IMR-90 (cell line): ENCODE data around the gene IZUMO4. TPM values are rescaled to one million over a fixed set of nuclear protein-coding genes. Genes with fewer than 3 reads are reported as not detected.

ENCODE experiments used
- ATAC-seq: fragments of 200-7000 bp; cut with Tn5 transposase; 2 replicates; pipeline ENCODE4 v1.9.1; 2020; ENCODE audit warnings: low read depth, mild to moderate bottlenecking, moderate library complexity
- BruUV-seq: library from RNA; stranded (reverse); fragments of 400-500 nt; replicated peaks from 2 replicates; lab custom pipeline; 2021; lab: Mats Ljungman, UMichigan
- CTCF ChIA-PET: fragments of 300-600 bp; formaldehyde crosslinking; extraction: SDS; loops from one replicate; lab custom pipeline; 2021; ENCODE audit warnings: antibody characterized with exemption; lab: Yijun Ruan, JAX
- POLR2A ChIA-PET: fragments of 300-600 bp; sonication (Branson Sonifier 250); formaldehyde crosslinking; loops from one replicate; lab custom pipeline; 2022; ENCODE audit warnings: antibody characterized with exemption; ENCODE audit not compliant: unreplicated experiment; lab: Charles Lee
- DNase-seq: peaks from one replicate; pipeline ENCODE4 v3.0.0; 2013
- H2AFZ ChIP-seq: replicated peaks from 2 replicates; pipeline ENCODE3; 2013; ENCODE audit warnings: low read length, mild to moderate bottlenecking; ENCODE audit not compliant: poor library complexity
- H2AK5ac ChIP-seq: 2 replicates; pipeline ENCODE4 v1.6.1; 2013; ENCODE audit warnings: low read depth, low read length, inconsistent platforms
- H2AK9ac ChIP-seq: replicated peaks from 2 replicates; pipeline ENCODE3; 2013; ENCODE audit warnings: mild to moderate bottlenecking, low read depth, low read length, moderate library complexity; ENCODE audit not compliant: poor library complexity
- H2BK120ac ChIP-seq: 2 replicates; pipeline ENCODE4 v1.6.1; 2013; ENCODE audit warnings: low read depth, low read length, inconsistent platforms
- H2BK15ac ChIP-seq: 3 replicates; pipeline ENCODE4 v1.6.1; 2013; ENCODE audit warnings: low read depth, low read length, inconsistent platforms
- H2BK20ac ChIP-seq: 2 replicates; pipeline ENCODE4 v1.6.1; 2013; ENCODE audit warnings: low read depth, mild to moderate bottlenecking, inconsistent platforms, low read length, moderate library complexity
- H2BK5ac ChIP-seq: 2 replicates; pipeline ENCODE4 v1.6.1; 2013; ENCODE audit warnings: mild to moderate bottlenecking, low read depth, low read length, inconsistent platforms; ENCODE audit not compliant: poor library complexity, severe bottlenecking
- H3K14ac ChIP-seq: replicated peaks from 2 replicates; pipeline ENCODE4 v1.6.1; 2013; ENCODE audit warnings: low read depth, low read length, inconsistent platforms
- H3K18ac ChIP-seq: 2 replicates; pipeline ENCODE4 v1.6.1; 2013; ENCODE audit warnings: low read depth, low read length, control low read depth
- H3K23ac ChIP-seq: 2 replicates; pipeline ENCODE4 v1.6.1; 2013; ENCODE audit warnings: low read depth, low read length, inconsistent platforms
- H3K27ac ChIP-seq: 2 replicates; pipeline ENCODE4 v1.5.1; 2013; ENCODE audit warnings: mild to moderate bottlenecking, control low read depth, low read length; ENCODE audit not compliant: insufficient read depth
- H3K27me3 ChIP-seq: 2 replicates; pipeline ENCODE4 v1.6.1; 2013; ENCODE audit warnings: low read length; ENCODE audit not compliant: control insufficient read depth, insufficient read depth
- H3K36me3 ChIP-seq: 2 replicates; pipeline ENCODE4 v1.6.1; 2013; ENCODE audit warnings: low read length, mixed read lengths; ENCODE audit not compliant: control insufficient read depth, insufficient read depth
- H3K4ac ChIP-seq: 2 replicates; pipeline ENCODE4 v1.6.1; 2013; ENCODE audit warnings: low read depth, low read length, inconsistent platforms
- H3K4me1 ChIP-seq: 2 replicates; pipeline ENCODE4 v1.6.1; 2013; ENCODE audit warnings: low read length, mixed read lengths; ENCODE audit not compliant: control insufficient read depth, insufficient read depth
- H3K4me2 ChIP-seq: 2 replicates; pipeline ENCODE4 v1.6.1; 2013; ENCODE audit warnings: low read depth, mild to moderate bottlenecking, control low read depth, low read length, moderate library complexity
- H3K4me3 ChIP-seq: 2 replicates; pipeline ENCODE4 v1.5.1; 2013; ENCODE audit warnings: low read depth, mild to moderate bottlenecking, control low read depth, low read length, moderate library complexity; ENCODE audit not compliant: insufficient read depth
- H3K56ac ChIP-seq: 2 replicates; pipeline ENCODE4 v1.6.1; 2013; ENCODE audit warnings: low read length, inconsistent platforms; ENCODE audit not compliant: insufficient read depth; ENCODE audit errors: extremely low read depth
- H3K79me1 ChIP-seq, 2 experiments: 2 replicates each; pipeline ENCODE4 v1.6.1; 2013; ENCODE audit warnings: low read length in 2 of 2, inconsistent platforms in 1 of 2, low read depth in 1 of 2
- H3K9ac ChIP-seq: 2 replicates; pipeline ENCODE4 v1.6.1; 2013; ENCODE audit warnings: low read depth, low read length, control low read depth
- H3K9me1 ChIP-seq: 2 replicates; pipeline ENCODE4 v1.6.1; 2013; ENCODE audit warnings: low read length, inconsistent platforms; ENCODE audit not compliant: insufficient read depth
- H3K9me3 ChIP-seq: 2 replicates; pipeline ENCODE4 v1.6.1; 2013; ENCODE audit warnings: low read length; ENCODE audit not compliant: control insufficient read depth, insufficient read depth
- H4K20me1 ChIP-seq: 2 replicates; pipeline ENCODE4 v1.6.1; 2013; ENCODE audit warnings: low read length, inconsistent platforms; ENCODE audit not compliant: insufficient read depth
- H4K5ac ChIP-seq: 2 replicates; pipeline ENCODE4 v1.6.1; 2013; ENCODE audit warnings: mild to moderate bottlenecking, low read depth, low read length, control low read depth
- H4K8ac ChIP-seq, 2 experiments: 2 replicates each; pipeline ENCODE4 v1.6.1; 2013; ENCODE audit warnings: low read depth in 2 of 2, low read length in 2 of 2, control low read depth in 1 of 2, inconsistent platforms in 1 of 2
- H4K91ac ChIP-seq: 2 replicates; pipeline ENCODE4 v1.6.1; 2013; ENCODE audit warnings: low read depth, low read length, inconsistent platforms; ENCODE audit not compliant: insufficient read depth
- BHLHE40 ChIP-seq: fragments of 150-350 bp; IDR thresholded peaks from 2 replicates; pipeline ENCODE4 v1.6.1; 2016; ENCODE audit warnings: mild to moderate bottlenecking, low read depth, low read length
- CEBPB ChIP-seq: IDR thresholded peaks from 2 replicates; pipeline ENCODE4 v1.6.1; 2012; ENCODE audit warnings: low read depth, low read length, improper control_type of control experiment
- CHD1 ChIP-seq: IDR thresholded peaks from 2 replicates; pipeline ENCODE4 v1.6.1; 2012; ENCODE audit warnings: low read depth, low read length, improper control_type of control experiment
- CTCF ChIP-seq: conservative IDR thresholded peaks from 2 replicates; pipeline ENCODE4 v1.5.1; 2012; ENCODE audit warnings: mild to moderate bottlenecking, low read depth, low read length, improper control_type of control experiment
- ELK1 ChIP-seq: fragments of 150-350 bp; IDR thresholded peaks from 2 replicates; pipeline ENCODE4 v1.6.1; 2016; ENCODE audit warnings: low read depth, mild to moderate bottlenecking, low read length, moderate library complexity, borderline replicate concordance
- FOS ChIP-seq: fragments of 150-350 bp; IDR thresholded peaks from 2 replicates; pipeline ENCODE4 v1.6.1; 2016; ENCODE audit warnings: low read depth, low read length
- MAFK ChIP-seq: IDR thresholded peaks from 2 replicates; pipeline ENCODE4 v1.6.1; 2012; ENCODE audit warnings: low read depth, low read length, improper control_type of control experiment
- MAZ ChIP-seq: IDR thresholded peaks from 2 replicates; pipeline ENCODE4 v1.6.1; 2012; ENCODE audit warnings: low read depth, mild to moderate bottlenecking, low read length, improper control_type of control experiment, moderate library complexity, borderline replicate concordance
- MXI1 ChIP-seq: IDR thresholded peaks from 2 replicates; pipeline ENCODE4 v1.6.1; 2012; ENCODE audit warnings: low read depth, mild to moderate bottlenecking, low read length, moderate library complexity, borderline replicate concordance
- NFE2L2 ChIP-seq: fragments of 150-350 bp; IDR thresholded peaks from 2 replicates; pipeline ENCODE4 v1.6.1; 2016; ENCODE audit warnings: low read depth, mild to moderate bottlenecking, low read length
- POLR2A ChIP-seq: IDR thresholded peaks from 2 replicates; pipeline ENCODE4 v1.6.1; 2012; ENCODE audit warnings: mild to moderate bottlenecking, low read depth, low read length
- RAD21 ChIP-seq: IDR thresholded peaks from 2 replicates; pipeline ENCODE4 v1.6.1; 2012; ENCODE audit warnings: low read length, improper control_type of control experiment
- RCOR1 ChIP-seq: IDR thresholded peaks from 2 replicates; pipeline ENCODE4 v1.6.1; 2012; ENCODE audit warnings: mild to moderate bottlenecking, low read length, improper control_type of control experiment; ENCODE audit not compliant: insufficient replicate concordance
- RFX5 ChIP-seq: IDR thresholded peaks from 2 replicates; pipeline ENCODE4 v1.8.0; 2012; ENCODE audit warnings: low read depth, mild to moderate bottlenecking, low read length, moderate library complexity
- SMC3 ChIP-seq: fragments of 150-350 bp; IDR thresholded peaks from 2 replicates; pipeline ENCODE4 v1.6.1; 2016; ENCODE audit warnings: low read depth, mild to moderate bottlenecking, antibody characterized with exemption, low read length, moderate library complexity
- USF2 ChIP-seq: fragments of 150-350 bp; IDR thresholded peaks from 2 replicates; pipeline ENCODE4 v1.6.1; 2017; ENCODE audit warnings: mild to moderate bottlenecking, antibody characterized with exemption, low read length, low read depth
- WGBS, 2 experiments: methylation state at CpG; one replicate each; pipeline versions ENCODE4 v1.1.5 to v1.1.7; 2013; ENCODE audit warnings: missing lambda C conversion rate in 2 of 2; ENCODE audit not compliant: insufficient read length in 1 of 2; ENCODE audit errors: extremely low coverage in 2 of 2; 5-methylcytosine and 5-hydroxymethylcytosine counted together
- dilution Hi-C: fragments of 300-500 bp; cut with HindIII; formaldehyde crosslinking; loops from one replicate; pipeline ENCODE4 v1.14.3; 2018; ENCODE audit warnings: low sequenced_read_pairs; ENCODE audit not compliant: unreplicated experiment
- in situ Hi-C: fragments of 300-500 bp; cut with MboI; formaldehyde crosslinking; loops from 3 replicates; pipeline ENCODE4 v1.14.3; 2019; ENCODE audit warnings: low sequenced_read_pairs, inconsistent platforms, mixed read lengths
- intact Hi-C: fragments of 100-400 bp; cut with micrococcal nuclease; formaldehyde crosslinking; loops from 2 replicates; pipeline ENCODE4 v1.10.0; 2022
- polyA plus RNA-seq, 3 experiments: library from polyadenylated mRNA; depleted of rRNA; stranded (reverse); fragments of >200 nt; gene quantifications; 2 replicates each; pipeline ENCODE4 v1.2.3, GENCODE V29; 2012; ENCODE audit warnings: low replicate concordance in 1 of 3
- total RNA-seq: library from RNA; depleted of rRNA; stranded (reverse); fragments of >200 nt; gene quantifications from 2 replicates; pipeline ENCODE4 v1.2.3, GENCODE V29; 2012

Gene IZUMO4
- total and polyA plus RNA-seq, 2 of the 4 experiments (the other 2 are of a cell fraction): 0.72 to 2.8 TPM

DNA sequence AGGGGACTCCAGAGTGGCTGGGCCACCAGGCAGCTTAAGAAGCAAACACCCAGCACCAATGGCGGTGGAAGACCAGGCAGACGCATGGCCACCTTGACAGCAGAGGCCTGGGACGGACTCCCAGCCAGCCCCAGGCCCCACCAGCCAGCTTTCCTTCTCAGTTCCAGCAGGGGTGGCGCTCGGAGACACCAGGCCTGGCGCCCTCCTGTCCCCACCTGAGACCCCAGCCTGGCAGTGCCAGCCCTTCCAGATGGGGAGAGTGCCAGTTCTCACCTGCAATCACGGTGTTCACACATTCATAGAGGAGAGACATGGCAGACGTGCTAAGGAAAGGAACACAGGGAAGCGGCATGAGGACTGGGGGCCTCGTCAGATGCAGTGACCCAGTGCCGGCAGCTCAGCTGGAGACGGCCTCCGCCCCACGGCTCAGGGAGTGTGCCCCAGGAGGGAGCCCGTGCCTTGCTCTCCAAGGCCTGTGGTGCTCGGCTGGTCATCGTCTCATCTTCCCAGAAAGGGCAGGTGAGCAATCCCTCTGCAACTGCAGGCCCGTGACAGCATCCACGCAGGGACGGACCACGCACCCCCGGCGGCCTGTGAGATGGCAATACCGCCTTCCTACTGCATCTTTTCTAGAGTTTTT, 30.3 kb downstream of the IZUMO4 start:
- H3K9ac ChIP-seq: no peak overlapping the region
- in situ Hi-C loops (no loop called here), dilution Hi-C loops (no loop called here), intact Hi-C loops (no loop called here)
- H2AFZ ChIP-seq: no peak overlapping the region
- H3K56ac ChIP-seq: no peak overlapping the region
- H3K27ac ChIP-seq: no peak overlapping the region
- ChIA-PET POLR2A (no interaction called here), CTCF (no interaction called here)
- H4K8ac ChIP-seq: no peak overlapping the region
- no peak overlapping the region for H2BK120ac ChIP-seq
- no peaks in the 10 kb centered on the region for H3K4me1 ChIP-seq
- H3K4ac ChIP-seq: no peak overlapping the region
- H3K23ac ChIP-seq: no peak overlapping the region
- H3K9me1 ChIP-seq: peaks cover 7% of the 10 kb centered on the region; the same call in 1 of the 2 replicates
- TF ChIP-seq CEBPB (no peak), RFX5 (no peak), CTCF (no peak), BHLHE40 (no peak), RCOR1 (no peak), SMC3 (no peak), USF2 (no peak), MAFK (no peak), ELK1 (no peak), MAZ (no peak), CHD1 (no peak), RAD21 (no peak), POLR2A (no peak), FOS (no peak), NFE2L2 (no peak), MXI1 (no peak)
- H3K27me3 ChIP-seq: no peaks in the 10 kb centered on the region
- ATAC-seq (no peak), DNase-seq (no peak)
- H4K5ac ChIP-seq: no peak overlapping the region
- no peak overlapping the region for H2BK20ac ChIP-seq
- peaks cover 68% of the 10 kb centered on the region for H3K36me3 ChIP-seq
- H2BK5ac ChIP-seq: no peak overlapping the region
- peaks cover 5 to 69% of the 10 kb centered on the region in 2 experiments; a peak in 3 of 4 replicates for H3K79me1 ChIP-seq
- no peaks in the 10 kb centered on the region for H3K9me3 ChIP-seq
- H3K4me2 ChIP-seq: no peak overlapping the region
- no peak overlapping the region for H3K18ac ChIP-seq
- no peak overlapping the region for H3K14ac ChIP-seq
- H4K91ac ChIP-seq: no peak overlapping the region
- H4K20me1 ChIP-seq: peaks cover 64% of the 10 kb centered on the region
- no peak overlapping the region for H3K4me3 ChIP-seq
- peak overlapping the region; percentile 28 for H2AK9ac ChIP-seq
- no peak overlapping the region for H2BK15ac ChIP-seq
- WGBS, 2 experiments: 97% methylated on average over 10 of the region's 24 CpGs; no CpG with 5 or more reads in 1 of the 2 experiments
- no peak overlapping the region for H2AK5ac ChIP-seq
- no TSS peak for BruUV-seq
